GM12873 (cell line): Measurements from ENCODE around the gene FZR1.

Source experiments
- TF ChIP-seq, protein P1 (sequence below): IDR thresholded peaks from 2 replicates; pipeline ENCODE4 v1.5.1; 2012; ENCODE audit warnings: low read depth, mild to moderate bottlenecking, moderate library complexity, low read length, control low read depth; ENCODE audit not compliant: insufficient read depth; ENCODE audit errors: missing control alignments

Gene FZR1

DNA sequence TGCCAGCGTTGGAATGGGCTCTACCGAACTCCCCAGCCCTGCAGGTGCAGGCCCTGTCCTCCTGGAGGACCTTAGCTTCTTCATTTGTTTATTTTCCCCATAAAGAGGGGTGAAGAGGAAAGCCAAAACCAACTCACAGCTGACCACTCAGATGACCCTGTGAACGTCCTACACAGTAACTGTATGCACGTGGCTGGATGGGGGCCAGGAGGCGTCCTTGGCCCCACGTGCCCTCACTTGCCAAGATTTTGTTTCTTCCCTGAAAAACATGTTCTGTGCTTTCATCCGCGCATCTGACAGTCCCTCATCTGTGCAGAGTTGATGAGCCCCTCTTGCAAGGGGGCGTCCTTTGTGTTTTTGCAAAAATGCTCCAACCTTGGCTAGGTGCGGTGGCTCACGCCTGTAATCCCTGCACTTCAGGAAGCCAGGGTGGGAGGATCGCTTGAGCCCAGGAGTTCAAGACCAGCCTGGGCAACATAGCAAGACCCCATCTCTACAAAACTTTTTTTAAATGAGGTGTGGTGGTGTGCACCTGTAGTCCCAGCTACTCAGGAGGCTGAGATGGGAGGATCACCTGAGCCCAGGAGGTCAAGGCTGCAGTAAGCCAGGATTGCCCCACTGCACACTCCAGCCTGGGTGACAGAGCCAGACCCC is 27.6 kb downstream of the FZR1 start:
- TF ChIP-seq, protein P1, sequence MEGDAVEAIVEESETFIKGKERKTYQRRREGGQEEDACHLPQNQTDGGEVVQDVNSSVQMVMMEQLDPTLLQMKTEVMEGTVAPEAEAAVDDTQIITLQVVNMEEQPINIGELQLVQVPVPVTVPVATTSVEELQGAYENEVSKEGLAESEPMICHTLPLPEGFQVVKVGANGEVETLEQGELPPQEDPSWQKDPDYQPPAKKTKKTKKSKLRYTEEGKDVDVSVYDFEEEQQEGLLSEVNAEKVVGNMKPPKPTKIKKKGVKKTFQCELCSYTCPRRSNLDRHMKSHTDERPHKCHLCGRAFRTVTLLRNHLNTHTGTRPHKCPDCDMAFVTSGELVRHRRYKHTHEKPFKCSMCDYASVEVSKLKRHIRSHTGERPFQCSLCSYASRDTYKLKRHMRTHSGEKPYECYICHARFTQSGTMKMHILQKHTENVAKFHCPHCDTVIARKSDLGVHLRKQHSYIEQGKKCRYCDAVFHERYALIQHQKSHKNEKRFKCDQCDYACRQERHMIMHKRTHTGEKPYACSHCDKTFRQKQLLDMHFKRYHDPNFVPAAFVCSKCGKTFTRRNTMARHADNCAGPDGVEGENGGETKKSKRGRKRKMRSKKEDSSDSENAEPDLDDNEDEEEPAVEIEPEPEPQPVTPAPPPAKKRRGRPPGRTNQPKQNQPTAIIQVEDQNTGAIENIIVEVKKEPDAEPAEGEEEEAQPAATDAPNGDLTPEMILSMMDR = no peak

GRCh38 chr19:3534375-3535234 is 28.5 kb downstream of the FZR1 start:
- TF ChIP-seq, protein P1 = no peak

DNA sequence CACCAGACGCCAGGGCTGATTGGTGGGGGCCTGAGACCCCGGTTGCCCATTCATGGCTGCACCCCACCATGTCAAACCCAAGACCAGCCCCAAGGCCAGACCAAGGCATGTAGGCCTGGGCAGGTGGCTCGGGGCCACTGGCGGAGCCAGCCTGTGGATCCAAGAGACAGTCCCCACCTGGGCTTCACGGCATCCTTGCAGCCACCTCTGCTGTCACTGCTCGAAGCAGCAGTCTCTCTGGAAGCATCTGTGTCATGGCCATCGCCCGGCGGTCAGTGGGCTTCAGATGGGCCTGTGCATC is 29.1 kb downstream of the FZR1 start:
- TF ChIP-seq, protein P1 = no peak

GRCh38 chr19:3535563-3535965 is 29.5 kb downstream of the FZR1 start:
- TF ChIP-seq, protein P1 = no peak

GRCh38 chr19:3535981-3536380 is 29.9 kb downstream of the FZR1 start:
- TF ChIP-seq, protein P1 = no peak

GRCh38 chr19:3536429-3537100 is 30.5 kb downstream of the FZR1 start:
- TF ChIP-seq, protein P1 = no peak

- TF ChIP-seq, protein P1 = no peak
Observed at GRCh38 chr19:3537101-3537437, 31.0 kb downstream of the FZR1 start.
